Effector CD8-positive, alpha-beta T cell (primary cell): ENCODE results near the gene SUPT20H.
"Not testable (repeated sequence)": the region's sequence is repeated elsewhere in the genome, so short reads cannot be mapped to it uniquely, and the experiment has no call there.

Source experiments
- DNase-seq: peaks from one replicate; lab custom pipeline; 2025; lab: John Stamatoyannopoulos, UW

SUPT20H gene

GRCh38 chr13:37070145-37070695 is 10.7 kb upstream of the SUPT20H start:
- no peak for DNase-seq

GRCh38 chr13:37069597-37070103 is 10.2 kb upstream of the SUPT20H start:
- DNase-seq = no peak

GRCh38 chr13:37068962-37069361 is 9.5 kb upstream of the SUPT20H start:
- no peak for DNase-seq

- no peak for DNase-seq
Observed at GRCh38 chr13:37067874-37068273, 8.4 kb upstream of the SUPT20H start.

- DNase-seq = no peak
Observed at GRCh38 chr13:37065890-37066526, 6.5 kb upstream of the SUPT20H start.

- DNase-seq = no peak
Observed at GRCh38 chr13:37059848-37060192, 332 bp upstream of the SUPT20H start.

GRCh38 chr13:37056228-37056627 is 3.3 kb downstream of the SUPT20H start:
- not testable (repeated sequence) for DNase-seq

GRCh38 chr13:37053111-37053510 is 6.4 kb downstream of the SUPT20H start:
- DNase-seq = not testable (repeated sequence)

GRCh38 chr13:37049810-37050209 is 9.7 kb downstream of the SUPT20H start:
- no peak for DNase-seq

GRCh38 chr13:37047846-37048245 is 11.6 kb downstream of the SUPT20H start:
- no peak for DNase-seq

- no peak for DNase-seq
Observed at GRCh38 chr13:37047032-37047431, 12.5 kb downstream of the SUPT20H start.

- no peak for DNase-seq
Observed at GRCh38 chr13:37046062-37046461, 13.4 kb downstream of the SUPT20H start.

- DNase-seq = no peak
Observed at GRCh38 chr13:37040789-37041188, 18.7 kb downstream of the SUPT20H start.

GRCh38 chr13:37039896-37040295 is 19.6 kb downstream of the SUPT20H start:
- no peak for DNase-seq

GRCh38 chr13:37037241-37037640 is 22.2 kb downstream of the SUPT20H start:
- DNase-seq = no peak

GRCh38 chr13:37029617-37030016 is 29.9 kb downstream of the SUPT20H start:
- DNase-seq = no peak

- DNase-seq = no peak
Observed at GRCh38 chr13:37027639-37028038, 31.8 kb downstream of the SUPT20H start.

GRCh38 chr13:37026771-37027170 is 32.7 kb downstream of the SUPT20H start:
- no peak for DNase-seq

GRCh38 chr13:37023871-37024270 is 35.6 kb downstream of the SUPT20H start:
- no peak for DNase-seq

- DNase-seq = no peak
Observed at GRCh38 chr13:37014609-37015008, 44.9 kb downstream of the SUPT20H start.

GRCh38 chr13:37011788-37012187 is 47.7 kb downstream of the SUPT20H start:
- no peak for DNase-seq

- no peak for DNase-seq
Observed at GRCh38 chr13:37011002-37011401, 48.5 kb downstream of the SUPT20H start.

- no peak for DNase-seq
Observed at GRCh38 chr13:37010424-37010823, 49.1 kb downstream of the SUPT20H start.

- DNase-seq = no peak
Observed at GRCh38 chr13:37009692-37010091, 49.8 kb downstream of the SUPT20H start.
